Thymus (tissue), 11 donors: ENCODE data around the gene NRSN2. TPM values are rescaled to one million over a fixed set of nuclear protein-coding genes. Genes with fewer than 3 reads are reported as not detected.
"Not testable (repeated sequence)": the region's sequence is repeated elsewhere in the genome, so short reads cannot be mapped to it uniquely, and the experiment has no call there.

Source experiments
- DNase-seq, 9 donors: peaks; one replicate each; pipeline ENCODE4 v3.0.0-alpha.2; 2013; ENCODE audit warnings: low spot score in 9 of 9, low read depth in 6 of 9, missing footprints in 1 of 9
- H3K27ac ChIP-seq, 2 donors: one replicate each; pipeline ENCODE4 v1.5.1; 2013; ENCODE audit warnings: control low read depth in 1 of 2, low read depth in 1 of 2, low read length in 1 of 2, mild to moderate bottlenecking in 1 of 2, moderate library complexity in 1 of 2
- H3K27me3 ChIP-seq, 2 donors: one replicate each; pipeline ENCODE4 v1.5.1; 2013; ENCODE audit warnings: low read length in 1 of 2; ENCODE audit not compliant: control insufficient read depth in 2 of 2, insufficient read depth in 1 of 2
- H3K36me3 ChIP-seq, 2 donors: one replicate each; pipeline ENCODE4 v1.5.1; 2013; ENCODE audit warnings: low read length in 1 of 2, mild to moderate bottlenecking in 1 of 2, moderate library complexity in 1 of 2; ENCODE audit not compliant: control insufficient read depth in 2 of 2, insufficient read depth in 2 of 2
- H3K4me1 ChIP-seq, 2 donors: one replicate each; pipeline ENCODE4 v1.5.1; 2013; ENCODE audit warnings: low read length in 2 of 2; ENCODE audit not compliant: control insufficient read depth in 2 of 2, insufficient read depth in 2 of 2
- H3K4me3 ChIP-seq, 2 donors: one replicate each; pipeline ENCODE4 v1.5.1; 2013; ENCODE audit warnings: low read length in 2 of 2, control low read depth in 1 of 2, mild to moderate bottlenecking in 1 of 2
- H3K9me3 ChIP-seq, 2 donors: one replicate each; pipeline ENCODE4 v1.5.1; 2013; ENCODE audit warnings: low read length in 1 of 2, mild to moderate bottlenecking in 1 of 2; ENCODE audit not compliant: control insufficient read depth in 2 of 2, insufficient read depth in 1 of 2
- WGBS: extraction: QIAGEN DNeasy Blood & Tissue Kit; methylation state at CpG from one replicate; pipeline ENCODE4 v1.1.7; 2013; 5-methylcytosine and 5-hydroxymethylcytosine counted together
- polyA plus RNA-seq: library from polyadenylated mRNA; stranded (reverse); fragments of 200-250 nt; gene quantifications from one replicate; pipeline ENCODE4 v1.2.3, GENCODE V29; 2013
- total RNA-seq: library from RNA; stranded (reverse); fragments of 120-200 nt; gene quantifications from one replicate; pipeline ENCODE4 v1.2.4, GENCODE V29; 2013
- donor health status: healthy.

NRSN2 gene
- total and polyA plus RNA-seq, 2 donors = 3.8 to 16.7 TPM

- H3K36me3 ChIP-seq = no peaks in the 10 kb centered on the region
- no peaks in the 10 kb centered on the region for H3K9me3 ChIP-seq
- H3K4me3 ChIP-seq = no peak overlapping the region
- peaks cover 9 to 40% of the 10 kb centered on the region in 2 donors for H3K4me1 ChIP-seq
- WGBS = 78% methylated on average over 7 of the region's 7 CpGs
- peaks cover 0 to 3% of the 10 kb centered on the region in 2 donors for H3K27me3 ChIP-seq
- DNase-seq = no peak
- H3K27ac ChIP-seq = no peak overlapping the region
Observed at GRCh38 chr20:328975-329695, 17.8 kb upstream of the NRSN2 start.

GRCh38 chr20:329851-330232 lies 17.1 kb upstream of the NRSN2 start:
- Histone ChIP-seq H3K27ac (no peak overlapping the region), H3K27me3 (peaks cover 0 to 3% of the 10 kb centered on the region in 2 donors), H3K4me1 (peaks cover 9 to 33% of the 10 kb centered on the region in 2 donors), H3K9me3 (no peaks in the 10 kb centered on the region), H3K36me3 (no peaks in the 10 kb centered on the region), H3K4me3 (no peak overlapping the region)
- no peak for DNase-seq
- WGBS = 95% methylated on average over 4 of the region's 4 CpGs

- Histone ChIP-seq H3K9me3 (no peaks in the 10 kb centered on the region), H3K4me3 (no peak overlapping the region), H3K36me3 (no peaks in the 10 kb centered on the region), H3K27ac (peak overlapping the region in 1 of 2 donors; percentile 26), H3K4me1 (peaks cover 9 to 31% of the 10 kb centered on the region in 2 donors), H3K27me3 (peaks cover 0 to 3% of the 10 kb centered on the region in 2 donors)
- 59% methylated on average over 16 of the region's 16 CpGs for WGBS
- peak in 4 of 9 donors; percentile 58 to 79 (median 65) for DNase-seq
Observed at GRCh38 chr20:330233-331149, 16.4 kb upstream of the NRSN2 start.

- no peak overlapping the region for H3K27ac ChIP-seq
- no peaks in the 10 kb centered on the region for H3K36me3 ChIP-seq
- WGBS = 97% methylated on average over 8 of the region's 8 CpGs
- peaks cover 3 to 6% of the 10 kb centered on the region in 2 donors for H3K4me1 ChIP-seq
- no peak overlapping the region for H3K4me3 ChIP-seq
- H3K9me3 ChIP-seq = no peaks in the 10 kb centered on the region
- DNase-seq = no peak
- H3K27me3 ChIP-seq = no peaks in the 10 kb centered on the region
Observed at GRCh38 chr20:334578-334977, 12.3 kb upstream of the NRSN2 start.

- H3K36me3 ChIP-seq, H3K9me3 ChIP-seq, H3K4me3 ChIP-seq, DNase-seq, H3K27ac ChIP-seq, H3K27me3 ChIP-seq, H3K4me1 ChIP-seq: not testable (repeated sequence)
- WGBS = 96% methylated on average over 1 of the region's 1 CpG
Observed at GRCh38 chr20:336040-336439, 10.9 kb upstream of the NRSN2 start.

- Histone ChIP-seq H3K9me3 (peaks cover 0 to 5% of the 10 kb centered on the region in 2 donors), H3K4me3 (no peak overlapping the region), H3K4me1 (peaks cover 0 to under 1% of the 10 kb centered on the region in 2 donors), H3K27ac (peak overlapping the region in 1 of 2 donors; percentile 18), H3K27me3 (peaks cover 0 to 8% of the 10 kb centered on the region in 2 donors), H3K36me3 (no peaks in the 10 kb centered on the region)
- DNase-seq = no peak
- 90% methylated on average over 2 of the region's 2 CpGs for WGBS
Observed at GRCh38 chr20:341682-342081, 5.2 kb upstream of the NRSN2 start.

GRCh38 chr20:343107-343506 lies 3.8 kb upstream of the NRSN2 start:
- no peaks in the 10 kb centered on the region for H3K36me3 ChIP-seq
- no peak overlapping the region for H3K27ac ChIP-seq
- no peak overlapping the region for H3K4me3 ChIP-seq
- H3K9me3 ChIP-seq = peaks cover 0 to 5% of the 10 kb centered on the region in 2 donors
- DNase-seq = no peak
- H3K4me1 ChIP-seq = peaks cover 3 to 9% of the 10 kb centered on the region in 2 donors
- peaks cover 0 to 23% of the 10 kb centered on the region in 2 donors for H3K27me3 ChIP-seq

- peaks cover 0 to 23% of the 10 kb centered on the region in 2 donors for H3K27me3 ChIP-seq
- 90% methylated on average over 9 of the region's 9 CpGs for WGBS
- H3K36me3 ChIP-seq = no peaks in the 10 kb centered on the region
- H3K4me3 ChIP-seq = peak overlapping the region in 1 of 2 donors; percentile 23
- peaks cover 0 to 5% of the 10 kb centered on the region in 2 donors for H3K9me3 ChIP-seq
- H3K27ac ChIP-seq = no peak overlapping the region
- peaks cover 3 to 9% of the 10 kb centered on the region in 2 donors for H3K4me1 ChIP-seq
- DNase-seq = no peak
Observed at GRCh38 chr20:346033-346639, 775 bp upstream of the NRSN2 start.

GRCh38 chr20:347317-347639 lies 367 bp downstream of the NRSN2 start:
- Histone ChIP-seq H3K4me1 (peaks cover 3 to 9% of the 10 kb centered on the region in 2 donors), H3K4me3 (peak overlapping the region; percentile 60 to 66), H3K27ac (no peak overlapping the region), H3K27me3 (peaks cover 0 to 23% of the 10 kb centered on the region in 2 donors), H3K9me3 (no peaks in the 10 kb centered on the region), H3K36me3 (no peaks in the 10 kb centered on the region)
- 1% methylated on average over 19 of the region's 19 CpGs for WGBS
- no peak for DNase-seq
